Effector memory CD4-positive, alpha-beta T cell (primary cell): ENCODE data around the gene PPTC7.
"Not testable (repeated sequence)": the region's sequence is repeated elsewhere in the genome, so short reads cannot be mapped to it uniquely, and the experiment has no call there.

Experiments used
- DNase-seq, 3 donors: peaks; one replicate each; pipeline ENCODE4 v3.0.0-alpha.2; 2020
- H3K27ac ChIP-seq: 2 replicates; pipeline ENCODE4 v1.7.0; 2013; ENCODE audit warnings: mild to moderate bottlenecking, low read length, moderate library complexity; ENCODE audit not compliant: insufficient read depth, poor library complexity, severe bottlenecking
- H3K27me3 ChIP-seq: replicated peaks from 2 replicates; pipeline ENCODE4 v1.7.0; 2013; ENCODE audit warnings: mild to moderate bottlenecking, low read length; ENCODE audit not compliant: insufficient read depth, control insufficient read depth, poor library complexity, severe bottlenecking
- H3K36me3 ChIP-seq: 2 replicates; pipeline ENCODE4 v1.7.0; 2013; ENCODE audit warnings: mild to moderate bottlenecking, low read length, moderate library complexity; ENCODE audit not compliant: control insufficient read depth, insufficient read depth
- H3K4me1 ChIP-seq: 2 replicates; pipeline ENCODE4 v1.7.0; 2013; ENCODE audit warnings: low read length, mild to moderate bottlenecking; ENCODE audit not compliant: control insufficient read depth, insufficient read depth, poor library complexity, severe bottlenecking
- H3K4me3 ChIP-seq: 2 replicates; pipeline ENCODE4 v1.7.0; 2013; ENCODE audit warnings: low read length, low read depth, mild to moderate bottlenecking; ENCODE audit not compliant: insufficient read depth, poor library complexity, severe bottlenecking
- H3K9me3 ChIP-seq: 2 replicates; pipeline ENCODE4 v1.7.0; 2013; ENCODE audit warnings: mild to moderate bottlenecking, low read length, moderate library complexity; ENCODE audit not compliant: control insufficient read depth

The PPTC7 gene

DNA sequence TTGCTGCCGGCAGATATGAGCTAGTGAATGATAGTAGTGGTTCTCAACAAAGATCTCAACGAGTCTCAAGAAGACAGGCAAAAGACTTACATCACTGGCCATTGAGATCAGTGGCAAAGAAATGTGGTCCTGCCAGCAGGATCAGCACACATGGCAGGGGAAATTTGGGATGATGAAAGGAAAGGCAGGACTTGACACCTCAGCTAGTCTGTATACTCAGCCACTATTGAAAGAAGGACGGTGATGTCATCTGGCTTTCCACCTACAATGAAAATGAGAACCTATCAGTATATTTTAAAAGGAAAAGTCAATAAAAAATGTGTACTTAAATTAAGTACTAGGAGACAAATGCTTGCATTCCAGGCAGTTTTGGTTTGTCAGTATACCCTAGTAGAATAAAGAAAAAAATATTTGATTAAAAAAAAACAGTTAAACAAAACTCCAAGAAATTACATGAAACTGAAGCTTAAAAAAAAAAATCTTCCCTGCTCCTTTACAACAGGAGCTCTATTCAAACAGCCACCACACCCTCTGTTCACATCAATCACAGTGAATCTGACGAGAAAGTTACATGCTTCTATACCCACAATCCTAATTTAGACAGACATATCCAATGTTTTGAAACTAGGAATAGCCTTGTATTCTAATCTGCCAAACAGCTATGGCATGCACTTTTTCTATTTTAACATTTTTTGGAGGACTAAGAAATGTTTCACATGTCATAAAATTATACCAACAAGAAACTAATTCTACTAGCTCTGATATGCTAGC is 46.1 kb downstream of the PPTC7 start:
- peaks cover 48% of the 10 kb centered on the region for H3K36me3 ChIP-seq
- no peaks in the 10 kb centered on the region for H3K4me1 ChIP-seq
- H3K9me3 ChIP-seq = no peaks in the 10 kb centered on the region
- H3K27me3 ChIP-seq = no peaks in the 10 kb centered on the region
- DNase-seq = no peak
- H3K27ac ChIP-seq = no peak overlapping the region
- H3K4me3 ChIP-seq = no peak overlapping the region

DNA sequence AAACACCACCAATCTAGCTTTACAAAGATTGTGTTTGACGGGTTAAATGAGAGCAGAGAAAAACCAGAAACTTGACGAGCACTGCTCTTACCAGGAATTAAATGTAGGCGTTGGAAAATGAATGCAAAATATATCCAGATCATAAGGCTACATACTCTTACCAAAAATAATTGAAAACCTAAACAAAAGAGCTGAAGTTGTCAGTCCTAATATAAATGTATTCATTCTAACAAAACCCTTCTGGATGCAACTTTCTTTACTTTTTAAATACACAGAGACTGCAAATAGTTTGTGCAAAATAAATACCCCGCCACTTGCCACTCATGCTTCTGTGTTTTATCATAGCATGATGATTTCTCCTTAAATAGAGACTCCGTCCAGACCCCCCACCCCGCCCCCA is 48.3 kb downstream of the PPTC7 start:
- Histone ChIP-seq H3K27ac (no peak overlapping the region), H3K4me1 (no peaks in the 10 kb centered on the region), H3K4me3 (no peak overlapping the region), H3K27me3 (no peaks in the 10 kb centered on the region), H3K36me3 (peaks cover 45% of the 10 kb centered on the region), H3K9me3 (no peaks in the 10 kb centered on the region)
- DNase-seq = no peak

DNA sequence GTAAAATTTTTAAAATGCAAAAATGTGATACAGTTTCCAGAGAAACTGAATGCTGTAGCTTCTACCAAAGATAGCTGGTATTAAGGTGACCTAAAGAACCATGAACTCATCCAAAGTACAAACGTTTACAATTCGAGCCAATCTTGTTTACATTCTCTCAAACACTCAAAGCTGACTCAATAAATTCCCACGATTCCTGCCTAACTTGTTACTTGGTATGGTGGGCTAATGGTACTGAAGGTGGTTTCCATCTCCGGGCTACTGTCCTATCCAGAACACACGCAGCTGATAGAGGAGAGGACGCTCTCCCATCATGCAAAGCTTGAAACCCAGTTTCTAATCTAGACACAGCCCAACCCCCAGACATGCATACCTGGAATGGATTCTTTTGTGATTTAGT is 49.5 kb downstream of the PPTC7 start:
- DNase-seq = no peak
- Histone ChIP-seq H3K4me1 (no peaks in the 10 kb centered on the region), H3K36me3 (peaks cover 34% of the 10 kb centered on the region), H3K27me3 (no peaks in the 10 kb centered on the region), H3K4me3 (no peak overlapping the region), H3K27ac (no peak overlapping the region), H3K9me3 (no peaks in the 10 kb centered on the region)

DNA sequence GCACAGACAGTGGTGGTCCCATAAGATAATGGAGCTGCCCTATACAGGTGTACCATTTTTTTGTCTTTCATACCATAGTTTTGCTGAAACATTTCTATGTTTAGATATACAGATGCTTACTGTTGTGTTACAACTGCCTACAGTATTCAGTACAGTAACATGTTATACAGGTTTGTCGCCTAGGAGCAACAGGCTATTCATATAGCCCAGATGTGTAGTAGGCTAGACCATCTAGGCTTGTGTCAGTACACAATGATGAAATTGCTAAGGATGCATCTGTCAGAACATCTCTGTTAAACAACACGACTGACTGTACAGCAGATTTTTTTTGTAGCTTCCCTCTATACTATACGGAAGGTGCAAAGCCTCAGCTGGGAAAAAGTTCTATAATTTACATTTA is 50.5 kb downstream of the PPTC7 start:
- Histone ChIP-seq H3K4me3 (no peak overlapping the region), H3K4me1 (no peaks in the 10 kb centered on the region), H3K36me3 (peaks cover 24% of the 10 kb centered on the region), H3K27ac (no peak overlapping the region), H3K9me3 (no peaks in the 10 kb centered on the region), H3K27me3 (no peaks in the 10 kb centered on the region)
- DNase-seq = no peak

DNA sequence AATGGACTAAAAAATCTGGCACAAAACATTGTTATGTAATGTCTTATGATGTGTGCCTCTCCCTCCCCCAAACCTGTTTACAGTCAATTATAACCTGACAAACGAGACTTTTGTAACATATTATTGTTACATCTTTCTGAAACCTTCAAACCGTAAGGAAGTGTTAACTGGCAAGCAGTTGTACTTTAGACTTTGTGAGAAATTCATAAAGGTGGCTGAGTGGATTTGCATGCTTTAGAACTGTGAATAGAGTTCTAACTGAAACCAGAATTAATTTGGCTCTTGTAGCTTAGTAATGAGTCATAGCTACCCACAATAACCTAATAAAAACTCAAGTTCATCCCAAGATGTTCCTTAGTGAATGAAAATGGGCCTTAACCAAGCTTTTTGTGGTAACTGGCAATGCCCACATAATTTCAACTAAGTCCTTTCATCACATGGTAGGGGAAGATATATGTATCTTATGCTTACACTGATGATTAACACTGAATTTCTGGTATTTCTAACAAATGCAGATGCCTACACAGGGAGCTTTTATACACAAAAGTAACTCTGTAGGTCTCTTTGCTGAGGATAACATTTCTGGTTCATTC is 51.3 kb downstream of the PPTC7 start:
- Histone ChIP-seq H3K36me3 (peaks cover 16% of the 10 kb centered on the region), H3K9me3 (no peaks in the 10 kb centered on the region), H3K4me3 (no peak overlapping the region), H3K4me1 (no peaks in the 10 kb centered on the region), H3K27ac (no peak overlapping the region), H3K27me3 (no peaks in the 10 kb centered on the region)
- DNase-seq = no peak

DNA sequence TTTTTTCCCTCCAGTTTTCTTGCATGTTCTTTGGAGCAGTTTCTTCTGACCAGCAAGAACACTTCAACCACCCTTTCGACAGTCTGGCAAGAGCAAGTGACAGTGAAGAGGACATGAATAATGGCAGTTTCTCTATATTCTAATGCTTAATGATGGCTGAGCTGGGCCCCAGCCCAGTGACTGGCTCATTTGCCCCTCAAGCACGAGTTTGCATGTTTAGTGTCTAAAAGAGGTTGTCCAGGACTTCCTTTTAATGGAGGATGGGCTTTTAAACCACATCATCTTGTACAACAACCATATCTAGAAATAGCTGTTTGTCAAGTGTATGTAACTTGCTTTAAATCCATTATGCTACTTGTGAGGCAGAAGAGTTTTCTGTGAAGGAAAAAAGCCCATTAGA is 52.6 kb downstream of the PPTC7 start:
- H3K27ac ChIP-seq = no peak overlapping the region

DNA sequence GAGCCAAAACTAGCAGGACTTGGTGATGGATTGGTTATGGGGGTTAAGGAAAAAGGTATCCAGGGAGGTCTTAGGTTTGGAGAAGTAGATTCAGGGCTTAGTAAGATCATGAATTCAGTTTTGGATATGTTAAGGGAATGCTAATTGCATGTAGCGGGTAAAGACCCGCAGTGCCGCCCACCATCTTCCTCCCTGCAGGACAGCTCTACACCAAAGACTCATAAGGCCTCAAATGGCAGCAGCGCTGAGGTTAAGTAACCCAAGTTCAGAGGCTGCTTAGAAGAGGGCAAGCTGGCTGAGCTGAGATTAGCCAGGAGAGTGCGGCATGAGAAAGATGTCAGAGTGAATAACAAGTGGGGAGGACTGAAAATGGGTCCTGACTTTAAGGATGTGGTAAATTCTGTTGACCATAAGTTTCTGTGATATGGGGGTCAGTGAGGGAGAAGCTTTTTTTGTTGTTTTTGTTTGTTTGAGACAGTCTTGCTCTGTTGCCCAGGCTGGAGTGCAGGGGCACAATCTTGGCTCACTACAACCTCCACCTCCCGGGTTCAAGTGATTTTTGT is 54.8 kb downstream of the PPTC7 start:
- Histone ChIP-seq H3K4me1 (no peaks in the 10 kb centered on the region), H3K4me3 (no peak overlapping the region), H3K9me3 (no peaks in the 10 kb centered on the region), H3K27me3 (no peaks in the 10 kb centered on the region), H3K27ac (no peak overlapping the region), H3K36me3 (no peaks in the 10 kb centered on the region)
- DNase-seq = no peak

More for the DNA sequence above, 52.6 kb downstream of the PPTC7 start:
- H3K9me3 ChIP-seq = no peaks in the 10 kb centered on the region
- DNase-seq = no peak
- peaks cover 5% of the 10 kb centered on the region for H3K36me3 ChIP-seq
- no peak overlapping the region for H3K4me3 ChIP-seq
- no peaks in the 10 kb centered on the region for H3K27me3 ChIP-seq
- no peaks in the 10 kb centered on the region for H3K4me1 ChIP-seq

DNA sequence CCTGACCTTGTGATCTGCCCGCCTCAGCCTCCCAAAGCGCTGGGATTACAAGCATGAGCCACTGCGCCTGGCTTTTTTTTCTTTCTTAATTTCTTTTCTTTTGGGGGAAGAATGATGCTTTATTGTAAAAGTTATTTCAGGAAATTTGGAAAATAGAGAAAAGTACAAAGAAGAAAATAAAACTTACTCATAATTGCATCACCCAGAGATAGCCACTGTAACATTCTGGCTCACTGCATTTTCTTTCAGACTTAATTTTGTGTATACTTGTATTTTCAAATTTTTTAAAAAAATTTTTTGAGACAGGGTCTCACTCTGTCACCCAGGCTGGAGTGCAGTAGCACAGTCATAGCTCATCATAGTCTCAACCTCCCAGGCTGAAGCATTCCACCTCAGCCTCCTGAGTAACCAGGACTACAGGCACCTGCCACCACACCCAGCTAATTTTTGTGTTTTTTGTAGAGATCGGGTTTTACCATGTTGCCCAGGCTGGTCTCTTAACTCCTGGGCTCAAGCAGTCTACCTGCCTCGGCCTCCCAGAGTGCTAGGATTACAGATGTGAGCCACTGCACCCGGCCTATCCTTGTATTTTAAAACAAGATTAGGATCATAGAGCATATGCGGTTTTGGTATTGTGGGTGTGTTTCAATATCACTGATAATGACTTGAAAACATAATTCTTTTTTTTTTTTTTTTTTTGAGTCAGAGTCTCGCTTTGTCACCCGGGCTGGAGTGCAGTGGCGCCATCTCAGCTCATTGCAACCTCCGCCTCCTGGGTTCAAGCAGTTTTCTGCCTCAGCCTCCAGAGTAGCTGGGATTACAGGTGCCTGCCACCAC is 62.0 kb downstream of the PPTC7 start:
- H3K9me3 ChIP-seq, H3K27ac ChIP-seq, H3K4me1 ChIP-seq, DNase-seq, H3K4me3 ChIP-seq, H3K27me3 ChIP-seq, H3K36me3 ChIP-seq: not testable (repeated sequence)

DNA sequence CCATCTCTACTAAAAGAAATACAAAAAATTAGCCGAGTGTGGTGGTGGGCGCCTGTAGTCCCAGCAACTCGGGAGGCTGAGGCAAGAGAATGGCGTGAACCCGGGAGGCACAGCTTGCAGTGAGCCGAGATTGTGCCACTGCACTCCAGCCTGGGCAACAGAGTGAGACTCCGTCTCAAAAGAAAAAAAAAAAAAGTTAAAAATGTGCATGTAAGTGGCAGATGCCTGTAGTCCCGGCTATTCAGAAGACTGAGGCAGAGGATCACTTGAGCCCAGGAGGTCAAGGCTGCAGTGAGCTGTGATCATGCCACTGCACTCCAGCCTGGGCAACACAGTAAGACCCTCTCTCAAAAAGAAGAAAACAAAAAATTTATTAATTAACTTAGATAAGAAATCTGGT is 65.1 kb downstream of the PPTC7 start:
- H3K4me1 ChIP-seq, H3K27ac ChIP-seq, H3K36me3 ChIP-seq, H3K4me3 ChIP-seq, H3K9me3 ChIP-seq, H3K27me3 ChIP-seq, DNase-seq: not testable (repeated sequence)

DNA sequence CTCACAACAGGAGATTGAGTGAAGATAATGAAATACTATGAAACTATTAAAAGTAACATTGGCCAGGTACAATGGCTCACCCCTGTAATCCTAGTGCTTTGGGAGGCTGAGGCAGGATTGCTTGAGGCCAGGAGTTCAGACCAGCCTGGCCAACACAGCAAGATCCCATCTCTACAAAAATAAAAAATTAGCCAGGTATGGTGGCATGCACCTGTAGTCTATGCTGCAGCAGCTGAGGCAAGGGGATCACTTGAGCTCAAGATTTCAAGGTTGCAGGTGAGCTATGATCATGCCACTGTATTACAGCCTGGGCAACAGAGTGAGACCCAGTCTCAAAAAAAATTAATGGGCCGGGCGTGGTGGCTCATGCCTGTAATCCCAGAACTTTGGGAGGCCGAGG is 66.1 kb downstream of the PPTC7 start:
- no peak for DNase-seq
- Histone ChIP-seq H3K9me3 (no peaks in the 10 kb centered on the region), H3K4me1 (no peaks in the 10 kb centered on the region)

More for the DNA sequence above, 66.1 kb downstream of the PPTC7 start:
- Histone ChIP-seq H3K4me3 (no peak overlapping the region), H3K27me3 (no peaks in the 10 kb centered on the region), H3K27ac (no peak overlapping the region), H3K36me3 (no peaks in the 10 kb centered on the region)
